Suppressor macrophage treated with lipopolysaccharide for 4 hours (primary cell): Measurements from ENCODE around the gene PTGS2.
A peak's percentile ranks its signal among the peaks of the same experiment; 100 is the strongest.
"Not testable (repeated sequence)": the region's sequence is repeated elsewhere in the genome, so short reads cannot be mapped to it uniquely, and the experiment has no call there.

Source experiments
- DNase-seq: peaks from one replicate; pipeline ENCODE4 v3.0.0-alpha.2; 2020

The PTGS2 gene

GRCh38 chr1:186669784-186670183, 10.4 kb downstream of the PTGS2 start:
- DNase-seq, result not testable (repeated sequence)

DNA sequence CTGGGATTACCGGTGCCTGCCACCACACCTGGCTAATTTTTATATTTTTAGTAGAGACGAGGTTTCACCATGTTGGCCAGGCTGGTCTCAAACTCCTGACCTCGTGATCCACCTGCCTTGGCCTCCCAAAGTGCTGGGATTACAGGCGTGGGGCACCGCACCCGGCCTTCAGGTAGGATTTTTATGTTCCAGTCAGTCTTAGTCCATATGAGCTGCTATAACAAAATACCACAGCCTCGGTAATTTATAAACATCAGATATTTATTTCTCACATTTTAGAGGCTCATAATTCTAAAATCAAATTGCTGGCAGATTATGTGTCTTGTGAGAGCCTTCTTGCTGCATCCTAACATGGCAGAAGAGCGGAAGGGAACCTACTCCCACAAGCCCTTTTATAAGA, 16.0 kb downstream of the PTGS2 start:
- not testable (repeated sequence) for DNase-seq

GRCh38 chr1:186662752-186663151, 17.5 kb downstream of the PTGS2 start:
- DNase-seq, result peak; percentile 60

DNA sequence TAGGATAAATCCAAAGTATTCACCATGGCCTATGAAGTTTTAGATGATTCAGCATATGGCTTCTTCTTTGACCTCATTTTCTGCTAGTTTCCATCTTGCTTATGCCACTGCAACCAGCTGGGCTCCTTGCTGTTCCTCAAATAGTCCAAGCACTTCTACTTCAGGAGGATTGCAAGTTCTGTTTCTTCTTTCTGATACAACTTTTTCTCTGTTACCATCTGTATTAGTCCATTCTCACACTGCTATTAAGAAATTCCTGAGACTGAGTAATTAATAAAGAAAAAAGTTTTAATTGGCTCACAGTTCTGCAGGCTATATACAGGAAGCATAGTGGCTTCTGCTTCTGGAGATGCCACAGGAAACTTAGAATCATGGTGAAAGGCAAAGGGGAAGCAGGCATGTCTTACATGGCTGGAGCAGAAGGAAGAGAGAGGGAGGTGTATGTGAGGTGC, 20.3 kb downstream of the PTGS2 start:
- peak; percentile 71 for DNase-seq

DNA sequence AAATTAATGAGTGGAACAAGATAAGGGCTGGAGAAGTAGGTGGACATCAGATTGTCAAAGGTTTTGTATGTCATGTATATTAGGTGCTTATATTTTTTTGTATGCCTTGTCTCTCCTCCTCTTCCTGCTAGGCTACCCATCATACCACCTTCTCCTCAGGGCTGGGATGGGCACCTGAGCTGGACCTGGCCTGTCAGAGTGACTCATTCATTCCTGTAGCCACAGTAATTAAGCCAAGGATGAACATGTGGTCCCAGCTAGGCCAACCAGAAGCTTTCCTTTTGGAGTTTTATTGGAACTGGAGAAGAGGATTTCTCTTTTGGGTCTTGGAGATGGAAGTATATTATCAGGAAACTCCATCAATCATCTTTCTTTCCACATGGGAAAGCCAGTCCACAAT, 21.2 kb downstream of the PTGS2 start:
- DNase-seq, result no peak

GRCh38 chr1:186657481-186657880, 22.7 kb downstream of the PTGS2 start:
- DNase-seq, result peak; percentile 32

- peak; percentile 82 for DNase-seq
Measured at GRCh38 chr1:186655876-186656275, 24.3 kb downstream of the PTGS2 start.

DNA sequence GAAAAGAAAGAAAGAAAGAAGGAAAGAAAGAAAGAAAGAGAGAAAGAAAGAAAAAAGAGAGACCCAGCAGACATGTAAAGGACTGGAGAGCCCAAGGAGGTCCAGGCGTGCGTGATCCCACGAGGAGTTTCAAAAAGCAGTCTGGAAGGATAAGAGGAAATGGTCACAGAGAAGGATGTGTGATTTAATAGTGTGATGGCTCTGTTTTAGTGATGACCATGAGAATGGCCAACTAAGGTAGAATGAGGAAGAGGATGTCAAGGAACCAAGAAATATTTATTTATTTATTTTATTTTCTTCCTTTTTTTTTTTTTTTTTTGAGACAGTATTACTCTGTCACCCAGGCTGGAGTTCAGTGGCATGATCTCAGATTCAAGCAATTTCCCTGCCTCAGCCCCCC, 25.5 kb downstream of the PTGS2 start:
- DNase-seq, result peak; percentile 62

GRCh38 chr1:186653312-186653711, 26.9 kb downstream of the PTGS2 start:
- DNase-seq, result peak; percentile 36

- DNase-seq, result no peak
Measured at GRCh38 chr1:186648613-186649012, 31.6 kb downstream of the PTGS2 start.

DNA sequence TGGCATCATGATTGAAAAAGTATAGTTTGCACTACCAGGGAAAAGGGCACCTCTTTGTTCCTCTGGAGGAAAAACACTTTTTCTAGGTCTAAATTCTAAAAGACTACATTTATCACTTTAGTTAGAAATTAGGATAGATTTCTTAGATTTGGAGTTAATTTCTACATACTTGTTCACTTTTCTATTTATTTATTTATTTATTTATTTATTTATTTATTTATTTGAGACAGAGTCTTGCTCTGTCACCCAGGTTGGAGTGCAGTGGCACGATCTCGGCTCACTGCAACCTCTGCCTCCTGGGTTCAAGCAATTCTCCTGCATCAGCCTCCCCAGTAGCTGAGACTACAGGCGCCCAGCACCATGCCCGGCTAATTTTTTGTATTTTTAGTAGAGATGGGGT, 32.2 kb downstream of the PTGS2 start:
- not testable (repeated sequence) for DNase-seq

- DNase-seq, result peak; percentile 69
Measured at GRCh38 chr1:186643614-186644013, 36.6 kb downstream of the PTGS2 start.

DNA sequence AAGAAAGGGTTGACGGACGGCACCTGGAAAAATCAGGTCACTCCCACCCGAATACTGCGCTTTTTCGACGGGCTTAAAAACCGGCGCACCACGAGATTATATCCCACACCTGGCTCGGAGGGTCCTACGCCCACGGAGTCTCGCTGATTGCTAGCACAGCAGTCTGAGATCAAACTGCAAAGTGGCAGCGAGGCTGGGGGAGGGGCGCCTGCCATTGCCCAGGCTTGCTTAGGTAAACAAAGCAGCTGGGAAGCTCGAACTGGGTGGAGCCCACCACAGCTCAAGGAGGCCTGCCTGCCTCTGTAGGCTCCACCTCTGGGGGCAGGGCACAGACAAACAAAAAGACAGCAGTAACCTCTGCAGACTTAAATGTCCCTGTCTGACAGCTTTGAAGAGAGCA, 42.7 kb downstream of the PTGS2 start:
- DNase-seq, result not testable (repeated sequence)

DNA sequence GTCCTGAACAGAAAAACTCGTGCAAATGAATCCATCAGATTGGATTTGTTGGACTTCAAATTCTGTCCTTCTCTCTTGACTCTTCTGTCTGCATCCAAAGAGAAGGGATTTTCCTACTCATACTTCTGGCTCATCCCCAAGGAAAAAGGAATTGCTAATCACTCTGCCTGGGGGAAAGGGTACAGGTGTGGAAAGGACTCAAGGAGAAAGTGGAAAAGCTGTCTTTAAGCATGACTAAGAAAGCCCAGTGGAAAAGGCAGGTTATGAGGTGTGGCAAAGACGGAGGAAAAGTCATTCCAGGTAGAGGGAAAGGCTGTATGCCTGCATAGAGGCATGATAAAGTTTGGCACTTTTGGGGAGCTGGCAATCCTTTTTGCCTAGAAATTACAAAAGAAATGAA, 43.4 kb downstream of the PTGS2 start:
- DNase-seq, result no peak

GRCh38 chr1:186634511-186634910, 45.7 kb downstream of the PTGS2 start:
- no peak for DNase-seq

GRCh38 chr1:186633116-186633515, 47.1 kb downstream of the PTGS2 start:
- DNase-seq, result peak; percentile 67

DNA sequence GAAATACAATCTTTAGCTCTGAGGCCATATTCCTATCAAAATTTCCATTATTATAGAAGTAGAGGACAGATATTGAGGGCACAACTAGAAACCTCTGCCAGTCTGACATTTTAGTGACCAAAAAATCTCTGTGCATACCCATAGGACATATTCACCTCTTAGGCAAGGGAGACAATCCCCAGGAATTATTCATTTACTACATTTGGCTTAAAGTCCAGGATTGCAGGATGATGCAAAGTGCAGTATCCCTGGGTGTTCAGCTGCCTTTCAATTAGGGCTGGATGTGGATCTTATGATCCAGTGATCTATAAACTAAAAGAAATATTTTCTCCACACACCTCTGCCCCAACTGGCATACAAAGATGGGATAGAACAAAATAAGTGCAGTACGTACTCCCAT, 50.9 kb downstream of the PTGS2 start:
- DNase-seq, result no peak

DNA sequence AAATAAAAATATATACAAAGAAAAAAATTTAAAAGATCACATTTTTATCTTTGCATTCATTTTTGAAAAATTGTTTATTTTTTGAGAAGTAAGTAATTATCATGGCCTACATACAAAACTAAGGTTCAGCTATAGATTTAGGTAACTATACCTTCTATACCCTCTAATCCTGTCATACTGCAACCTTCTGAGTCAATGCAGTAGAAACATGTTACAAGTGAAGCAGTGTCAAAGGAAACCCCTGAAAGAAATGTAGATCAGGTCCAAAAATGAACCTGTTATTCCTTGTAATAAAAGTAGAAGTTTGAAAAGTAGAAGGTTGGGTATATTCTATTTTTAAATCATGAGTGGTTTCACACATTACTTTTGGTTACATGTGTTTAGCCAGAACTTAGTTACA, 51.3 kb downstream of the PTGS2 start:
- DNase-seq, result no peak

DNA sequence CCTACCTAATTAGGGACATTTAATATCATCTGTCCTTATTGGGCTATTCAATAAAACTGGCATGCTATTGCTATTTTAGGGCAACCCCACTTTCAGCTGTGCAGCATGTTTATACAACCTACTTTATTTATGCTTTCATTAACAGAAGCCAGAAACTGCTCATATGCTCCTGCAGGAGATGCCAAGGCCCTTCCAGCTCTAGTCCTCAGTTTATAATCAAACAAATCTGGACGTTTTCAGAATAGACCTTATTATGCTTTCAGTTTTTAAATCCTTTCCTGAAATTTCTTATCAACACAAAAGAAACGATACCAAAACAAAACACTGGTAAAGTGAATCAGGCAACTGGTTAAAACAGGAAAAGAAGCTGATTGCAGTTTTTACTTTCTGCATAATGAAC, 53.2 kb downstream of the PTGS2 start:
- peak; percentile 61 for DNase-seq

DNA sequence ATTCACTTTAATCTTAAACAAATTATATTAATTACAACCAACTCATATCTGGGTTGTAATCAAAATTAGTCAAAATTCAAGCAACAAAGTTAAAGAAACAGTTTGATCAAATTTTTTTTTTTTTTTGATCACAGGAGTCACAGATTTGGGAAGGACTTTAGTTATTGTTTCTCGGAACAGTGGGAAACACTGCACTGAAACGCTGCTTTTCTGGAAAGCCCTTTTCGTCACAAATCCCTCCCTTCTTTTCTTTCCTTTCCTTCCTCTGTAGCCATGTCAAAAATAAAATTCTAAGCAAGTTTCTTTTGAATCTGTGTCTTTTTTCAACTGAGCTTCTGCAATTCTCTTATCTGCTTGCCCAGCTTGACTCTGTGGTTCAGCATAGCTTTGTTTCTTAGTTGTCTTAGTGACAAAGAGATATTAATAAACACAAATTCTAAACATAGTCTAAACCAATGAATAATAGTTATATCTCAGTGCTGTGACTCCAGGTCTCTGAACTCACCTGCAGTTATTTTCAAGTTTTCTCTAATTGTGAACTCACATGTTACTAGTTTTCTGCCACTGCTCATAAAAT, 53.8 kb downstream of the PTGS2 start:
- peak; percentile 53 for DNase-seq

- DNase-seq, result peak; percentile 88
Measured at GRCh38 chr1:186623551-186623950, 56.7 kb downstream of the PTGS2 start.
